Measurements from ENCODE around the gene LRMDA. TPM values are rescaled to one million over a fixed set of nuclear protein-coding genes. Genes with fewer than 3 reads are reported as not detected.
A peak's percentile ranks its signal among the peaks of the same experiment; 100 is the strongest.

Gene LRMDA
- total and polyA plus RNA-seq, 2 of the 13 experiments (the other 11 are each of a cell fraction or from before 2014, with no cell fraction given) = 13.4 to 22.0 TPM

- TF ChIP-seq, protein P1, sequence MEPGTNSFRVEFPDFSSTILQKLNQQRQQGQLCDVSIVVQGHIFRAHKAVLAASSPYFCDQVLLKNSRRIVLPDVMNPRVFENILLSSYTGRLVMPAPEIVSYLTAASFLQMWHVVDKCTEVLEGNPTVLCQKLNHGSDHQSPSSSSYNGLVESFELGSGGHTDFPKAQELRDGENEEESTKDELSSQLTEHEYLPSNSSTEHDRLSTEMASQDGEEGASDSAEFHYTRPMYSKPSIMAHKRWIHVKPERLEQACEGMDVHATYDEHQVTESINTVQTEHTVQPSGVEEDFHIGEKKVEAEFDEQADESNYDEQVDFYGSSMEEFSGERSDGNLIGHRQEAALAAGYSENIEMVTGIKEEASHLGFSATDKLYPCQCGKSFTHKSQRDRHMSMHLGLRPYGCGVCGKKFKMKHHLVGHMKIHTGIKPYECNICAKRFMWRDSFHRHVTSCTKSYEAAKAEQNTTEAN (CRISPR knock-in tag; conservative IDR thresholded peaks at IDR 0.05) = no peak; the same call in 1 of the 2 replicates
- no peak for TF ChIP-seq GZF1 (CRISPR knock-in tag; IDR thresholded peaks at IDR 0.05)
- peak; percentile 68; the same call in 1 of the 2 replicates for TF ChIP-seq MIER3 (CRISPR knock-in tag; IDR thresholded peaks at IDR 0.05; ENCODE audit: borderline replicate concordance)
- TF ChIP-seq, protein P2, sequence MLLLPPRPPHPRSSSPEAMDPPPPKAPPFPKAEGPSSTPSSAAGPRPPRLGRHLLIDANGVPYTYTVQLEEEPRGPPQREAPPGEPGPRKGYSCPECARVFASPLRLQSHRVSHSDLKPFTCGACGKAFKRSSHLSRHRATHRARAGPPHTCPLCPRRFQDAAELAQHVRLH (CRISPR knock-in tag; IDR thresholded peaks at IDR 0.05; ENCODE audit: borderline replicate concordance, low read depth) = peak; percentile 80; the same call in 1 of the 2 replicates
- no peak for TF ChIP-seq ZNF749 (CRISPR knock-in tag; IDR thresholded peaks at IDR 0.05; ENCODE audit: borderline replicate concordance)
- TF ChIP-seq, protein P3, sequence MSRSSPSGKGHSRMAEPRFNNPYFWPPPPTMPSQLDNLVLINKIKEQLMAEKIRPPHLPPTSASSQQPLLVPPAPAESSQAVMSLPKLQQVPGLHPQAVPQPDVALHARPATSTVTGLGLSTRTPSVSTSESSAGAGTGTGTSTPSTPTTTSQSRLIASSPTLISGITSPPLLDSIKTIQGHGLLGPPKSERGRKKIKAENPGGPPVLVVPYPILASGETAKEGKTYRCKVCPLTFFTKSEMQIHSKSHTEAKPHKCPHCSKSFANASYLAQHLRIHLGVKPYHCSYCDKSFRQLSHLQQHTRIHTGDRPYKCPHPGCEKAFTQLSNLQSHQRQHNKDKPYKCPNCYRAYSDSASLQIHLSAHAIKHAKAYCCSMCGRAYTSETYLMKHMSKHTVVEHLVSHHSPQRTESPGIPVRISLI (CRISPR knock-in tag; IDR thresholded peaks at IDR 0.05; ENCODE audit: borderline replicate concordance) = no peak; the same call in 1 of the 2 replicates
- 0 out of 2 replicates have a peak, but pooled peaks have one; percentile 63 for TF ChIP-seq ZNF772 (CRISPR knock-in tag; IDR thresholded peaks at IDR 0.05)
- no peak for TF ChIP-seq ARID2 (CRISPR knock-in tag; IDR thresholded peaks at IDR 0.05; ENCODE audit: borderline replicate concordance)
- TF ChIP-seq, protein P4, sequence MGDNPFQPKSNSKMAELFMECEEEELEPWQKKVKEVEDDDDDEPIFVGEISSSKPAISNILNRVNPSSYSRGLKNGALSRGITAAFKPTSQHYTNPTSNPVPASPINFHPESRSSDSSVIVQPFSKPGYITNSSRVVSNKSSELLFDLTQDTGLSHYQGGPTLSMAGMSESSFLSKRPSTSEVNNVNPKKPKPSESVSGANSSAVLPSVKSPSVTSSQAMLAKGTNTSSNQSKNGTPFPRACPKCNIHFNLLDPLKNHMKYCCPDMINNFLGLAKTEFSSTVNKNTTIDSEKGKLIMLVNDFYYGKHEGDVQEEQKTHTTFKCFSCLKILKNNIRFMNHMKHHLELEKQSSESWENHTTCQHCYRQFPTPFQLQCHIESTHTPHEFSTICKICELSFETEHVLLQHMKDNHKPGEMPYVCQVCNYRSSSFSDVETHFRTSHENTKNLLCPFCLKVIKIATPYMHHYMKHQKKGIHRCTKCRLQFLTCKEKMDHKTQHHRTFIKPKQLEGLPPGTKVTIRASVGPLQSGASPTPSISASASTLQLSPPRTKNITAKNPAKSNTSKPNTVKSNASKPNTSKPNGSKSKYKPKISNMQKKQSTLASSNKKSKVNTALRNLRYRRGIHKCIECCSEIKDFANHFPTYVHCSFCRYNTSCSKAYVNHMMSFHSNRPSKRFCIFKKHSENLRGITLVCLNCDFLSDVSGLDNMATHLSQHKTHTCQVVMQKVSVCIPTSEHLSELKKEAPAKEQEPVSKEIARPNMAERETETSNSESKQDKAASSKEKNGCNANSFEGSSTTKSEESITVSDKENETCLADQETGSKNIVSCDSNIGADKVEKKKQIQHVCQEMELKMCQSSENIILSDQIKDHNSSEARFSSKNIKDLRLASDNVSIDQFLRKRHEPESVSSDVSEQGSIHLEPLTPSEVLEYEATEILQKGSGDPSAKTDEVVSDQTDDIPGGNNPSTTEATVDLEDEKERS (CRISPR knock-in tag; IDR thresholded peaks at IDR 0.05) = no peak; the same call in 1 of the 2 replicates
- TF ChIP-seq CEBPB (IDR thresholded peaks at IDR 0.05; ENCODE audit: borderline replicate concordance, low read depth, low read length) = peak; percentile 8; the same call in 1 of the 2 replicates
- TF ChIP-seq, protein P5, sequence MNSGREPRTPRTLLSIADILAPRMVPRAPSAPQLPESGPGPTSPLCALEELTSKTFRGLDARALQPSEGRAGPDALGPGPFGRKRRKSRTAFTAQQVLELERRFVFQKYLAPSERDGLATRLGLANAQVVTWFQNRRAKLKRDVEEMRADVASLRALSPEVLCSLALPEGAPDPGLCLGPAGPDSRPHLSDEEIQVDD (CRISPR knock-in tag; IDR thresholded peaks at IDR 0.05; ENCODE audit: borderline replicate concordance) = no peak
- no peak; the same call in 1 of the 2 replicates for TF ChIP-seq ZNF12 (CRISPR knock-in tag; IDR thresholded peaks at IDR 0.05)
- no peak for TF ChIP-seq U2AF1 (optimal IDR thresholded peaks at IDR 0.05; ENCODE audit: low read depth, low read length)
- TF ChIP-seq ZNF790 (CRISPR knock-in tag; IDR thresholded peaks at IDR 0.05; ENCODE audit: borderline replicate concordance) = no peak
- TF ChIP-seq HOXA9 (CRISPR knock-in tag; IDR thresholded peaks at IDR 0.05; ENCODE audit: borderline replicate concordance) = no peak
- no peak for TF ChIP-seq ZNF34 (CRISPR knock-in tag; IDR thresholded peaks at IDR 0.05; ENCODE audit: borderline replicate concordance)
- TF ChIP-seq HOXD1 (CRISPR knock-in tag; IDR thresholded peaks at IDR 0.05) = peak; percentile 99
- TF ChIP-seq FOXA3 (CRISPR knock-in tag; IDR thresholded peaks at IDR 0.05) = peak; percentile 92
- no peak for TF ChIP-seq AGO2 (optimal IDR thresholded peaks at IDR 0.05; ENCODE audit: low read depth, low read length)
- TF ChIP-seq ELF4 (CRISPR knock-in tag; IDR thresholded peaks at IDR 0.05; ENCODE audit: borderline replicate concordance) = no peak
- TF ChIP-seq, protein P6, sequence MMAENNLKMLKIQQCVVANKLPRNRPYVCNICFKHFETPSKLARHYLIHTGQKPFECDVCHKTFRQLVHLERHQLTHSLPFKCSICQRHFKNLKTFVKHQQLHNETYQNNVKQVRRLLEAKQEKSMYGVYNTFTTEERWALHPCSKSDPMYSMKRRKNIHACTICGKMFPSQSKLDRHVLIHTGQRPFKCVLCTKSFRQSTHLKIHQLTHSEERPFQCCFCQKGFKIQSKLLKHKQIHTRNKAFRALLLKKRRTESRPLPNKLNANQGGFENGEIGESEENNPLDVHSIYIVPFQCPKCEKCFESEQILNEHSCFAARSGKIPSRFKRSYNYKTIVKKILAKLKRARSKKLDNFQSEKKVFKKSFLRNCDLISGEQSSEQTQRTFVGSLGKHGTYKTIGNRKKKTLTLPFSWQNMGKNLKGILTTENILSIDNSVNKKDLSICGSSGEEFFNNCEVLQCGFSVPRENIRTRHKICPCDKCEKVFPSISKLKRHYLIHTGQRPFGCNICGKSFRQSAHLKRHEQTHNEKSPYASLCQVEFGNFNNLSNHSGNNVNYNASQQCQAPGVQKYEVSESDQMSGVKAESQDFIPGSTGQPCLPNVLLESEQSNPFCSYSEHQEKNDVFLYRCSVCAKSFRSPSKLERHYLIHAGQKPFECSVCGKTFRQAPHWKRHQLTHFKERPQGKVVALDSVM (CRISPR knock-in tag; IDR thresholded peaks at IDR 0.05) = no peak
Observed at GRCh38 chr10:75773231-75773780, 341.9 kb downstream of the LRMDA start (continued).

Data from HepG2 (cell line).